ENCODE results near the gene PCDHA1.

PCDHA1 gene

GRCh38 chr5:140988100-140988499 lies 202.2 kb downstream of the PCDHA1 start:
- TF ChIP-seq CSRNP3 (CRISPR knock-in tag; IDR thresholded peaks at IDR 0.05) (no peak), ZC3H10 (CRISPR knock-in tag; IDR thresholded peaks at IDR 0.05) (no peak), GLIS3 (CRISPR knock-in tag; IDR thresholded peaks at IDR 0.05) (no peak), POU6F1 (CRISPR knock-in tag; IDR thresholded peaks at IDR 0.05; ENCODE audit: borderline replicate concordance, low read depth) (no peak)
- no peak for ATAC-seq

- no peak for ATAC-seq
- TF ChIP-seq CREB5 (CRISPR knock-in tag; IDR thresholded peaks at IDR 0.05; ENCODE audit: low read depth) (no peak), ZNF8 (CRISPR knock-in tag; IDR thresholded peaks at IDR 0.05) (no peak), SNAI2 (CRISPR knock-in tag; IDR thresholded peaks at IDR 0.05) (no peak), ZC3H10 (CRISPR knock-in tag; IDR thresholded peaks at IDR 0.05) (no peak), RARB (CRISPR knock-in tag; IDR thresholded peaks at IDR 0.05) (no peak), TOX (CRISPR knock-in tag; IDR thresholded peaks at IDR 0.05; ENCODE audit: borderline replicate concordance) (no peak), OSR1 (CRISPR knock-in tag; IDR thresholded peaks at IDR 0.05) (no peak), TSHZ2 (CRISPR knock-in tag; IDR thresholded peaks at IDR 0.05) (no peak), ESRRG (CRISPR knock-in tag; IDR thresholded peaks at IDR 0.05) (no peak), GLIS3 (CRISPR knock-in tag; IDR thresholded peaks at IDR 0.05) (no peak), ZNF70 (CRISPR knock-in tag; IDR thresholded peaks at IDR 0.05) (no peak), CSDC2 (CRISPR knock-in tag; IDR thresholded peaks at IDR 0.05) (no peak), ZFP3 (CRISPR knock-in tag; IDR thresholded peaks at IDR 0.05) (no peak), BACH2 (CRISPR knock-in tag; IDR thresholded peaks at IDR 0.05; ENCODE audit: borderline replicate concordance) (no peak), POU6F1 (CRISPR knock-in tag; IDR thresholded peaks at IDR 0.05; ENCODE audit: borderline replicate concordance, low read depth) (no peak), PATZ1 (CRISPR knock-in tag; IDR thresholded peaks at IDR 0.05; ENCODE audit: borderline replicate concordance) (no peak), ZNF565 (CRISPR knock-in tag; conservative IDR thresholded peaks at IDR 0.05; ENCODE audit: low read depth) (no peak), ARNTL (CRISPR knock-in tag; IDR thresholded peaks at IDR 0.05; ENCODE audit: borderline replicate concordance, low read depth) (no peak), PPARA (CRISPR knock-in tag; IDR thresholded peaks at IDR 0.05; ENCODE audit: borderline replicate concordance) (no peak), TCF4 (CRISPR knock-in tag; IDR thresholded peaks at IDR 0.05; ENCODE audit: borderline replicate concordance) (no peak)
These were observed 202.7 kb downstream of the PCDHA1 start for GRCh38 chr5:140988608-140989007.

Measured in SK-N-SH treated with all-trans-retinoic acid at 6 μM for 48 hours (cell line).